DMS53 treated with DMSO at 0.1 percent for 48 hours (cell line): Measurements from ENCODE around the gene LRAT.

Experiments used
- DNase-seq: peaks from one replicate; lab custom pipeline; 2025; ENCODE audit not compliant: unreplicated experiment; lab: John Stamatoyannopoulos, UW

The LRAT gene

GRCh38 chr4:154760895-154761294, 17.1 kb downstream of the LRAT start:
- DNase-seq = no peak

DNA sequence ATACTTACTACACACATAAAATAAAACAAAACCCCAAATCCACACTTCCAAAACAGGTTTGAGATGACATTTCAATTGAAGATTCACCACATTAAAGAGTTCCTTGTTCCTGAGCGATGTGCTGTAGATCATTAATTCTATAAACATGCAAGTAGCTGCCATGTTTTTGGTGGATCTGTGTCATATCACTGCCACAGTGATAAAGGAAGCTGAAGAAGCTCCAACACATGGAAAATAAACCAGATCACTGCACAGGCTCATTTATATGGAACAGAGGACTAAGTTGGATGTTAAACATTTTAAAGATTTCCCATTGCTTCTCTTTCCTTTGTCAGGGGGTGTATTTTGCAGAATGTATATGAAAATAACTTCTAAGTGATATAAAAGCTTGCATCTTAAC, 34.5 kb downstream of the LRAT start:
- DNase-seq = no peak

DNA sequence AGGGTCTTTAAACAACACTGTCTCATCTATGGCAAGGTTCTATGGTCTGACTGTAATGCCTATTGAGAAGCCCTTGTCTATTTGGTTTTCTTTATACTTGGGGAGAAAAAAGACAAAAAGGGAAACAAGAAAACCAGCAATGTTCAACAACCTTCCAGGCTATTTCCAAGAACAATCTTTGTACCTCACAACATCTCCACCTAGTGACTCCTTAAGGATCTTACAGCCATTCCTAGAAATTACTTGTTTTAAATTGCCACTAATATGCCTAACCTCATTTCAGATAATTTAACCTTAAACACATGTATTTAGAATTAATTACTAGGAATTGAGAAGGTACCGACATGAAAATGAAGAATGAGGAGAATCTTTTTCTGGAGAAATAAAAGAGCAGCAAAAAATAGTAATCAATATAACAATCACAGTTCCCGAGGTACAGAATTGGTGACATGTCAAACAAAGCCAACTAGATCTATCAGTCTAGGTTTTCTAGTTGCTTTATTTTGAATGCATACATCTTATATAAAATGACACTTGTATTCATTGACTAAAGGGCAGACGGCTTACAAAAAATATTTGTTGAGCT, 35.7 kb downstream of the LRAT start:
- peak; percentile 7 for DNase-seq

GRCh38 chr4:154781126-154781982, 37.6 kb downstream of the LRAT start, which contains the start of gene RBM46:
RBM46 (plus strand) TSS chr4:154781272; CDS start chr4:154796753, 15,481 bp downstream.
- DNase-seq = no peak

GRCh38 chr4:154781983-154782293, 38.1 kb downstream of the LRAT start:
- DNase-seq = no peak
